ENCODE data around the gene YTHDC2.

The YTHDC2 gene

GRCh38 chr5:113488645-113489184 lies 24.8 kb upstream of the YTHDC2 start:
- H3K4me3 ChIP-seq (replicated peaks; ENCODE audit: low read depth, low read length), result peak overlapping the region; percentile 61
- DNase-seq (ENCODE audit: extremely low read depth, low read depth), result no peak

GRCh38 chr5:113489299-113489698 lies 24.2 kb upstream of the YTHDC2 start:
- DNase-seq (ENCODE audit: extremely low read depth, low read depth), result peak; percentile 96
- no peak for TF ChIP-seq CTCF (IDR thresholded peaks at IDR 0.05; ENCODE audit: low read depth, low read length, missing control alignments)
- H3K4me3 ChIP-seq (replicated peaks; ENCODE audit: low read depth, low read length), result no peak overlapping the region

More at GRCh38 chr5:113488645-113489184, 24.8 kb upstream of the YTHDC2 start:
- TF ChIP-seq CTCF (IDR thresholded peaks at IDR 0.05; ENCODE audit: low read depth, low read length, missing control alignments), result no peak

- no peak for TF ChIP-seq CTCF (IDR thresholded peaks at IDR 0.05; ENCODE audit: low read depth, low read length, missing control alignments)
These were observed 23.2 kb upstream of the YTHDC2 start for GRCh38 chr5:113490317-113490716.

GRCh38 chr5:113491022-113491421 lies 22.5 kb upstream of the YTHDC2 start:
- no peak overlapping the region for H3K4me3 ChIP-seq (replicated peaks; ENCODE audit: low read depth, low read length)
- TF ChIP-seq CTCF (IDR thresholded peaks at IDR 0.05; ENCODE audit: low read depth, low read length, missing control alignments), result no peak
- DNase-seq (ENCODE audit: extremely low read depth, low read depth), result no peak

More at GRCh38 chr5:113490317-113490716, 23.2 kb upstream of the YTHDC2 start:
- no peak overlapping the region for H3K4me3 ChIP-seq (replicated peaks; ENCODE audit: low read depth, low read length)
- DNase-seq (ENCODE audit: extremely low read depth, low read depth), result no peak

- H3K4me3 ChIP-seq (replicated peaks; ENCODE audit: low read depth, low read length), result no peak overlapping the region
- TF ChIP-seq CTCF (IDR thresholded peaks at IDR 0.05; ENCODE audit: low read depth, low read length, missing control alignments), result no peak
- DNase-seq (ENCODE audit: extremely low read depth, low read depth), result no peak
These were observed 20.0 kb upstream of the YTHDC2 start for GRCh38 chr5:113493446-113493845.

GRCh38 chr5:113495422-113495841 lies 18.1 kb upstream of the YTHDC2 start:
- no peak for DNase-seq (ENCODE audit: extremely low read depth, low read depth)
- H3K4me3 ChIP-seq (replicated peaks; ENCODE audit: low read depth, low read length), result no peak overlapping the region
- no peak for TF ChIP-seq CTCF (IDR thresholded peaks at IDR 0.05; ENCODE audit: low read depth, low read length, missing control alignments)

GRCh38 chr5:113502073-113502472 lies 11.4 kb upstream of the YTHDC2 start:
- no peak for DNase-seq (ENCODE audit: extremely low read depth, low read depth)
- H3K4me3 ChIP-seq (replicated peaks; ENCODE audit: low read depth, low read length), result no peak overlapping the region

More at GRCh38 chr5:113502073-113502472, 11.4 kb upstream of the YTHDC2 start:
- no peak for TF ChIP-seq CTCF (IDR thresholded peaks at IDR 0.05; ENCODE audit: low read depth, low read length, missing control alignments)

All from HFF-Myc (cell line).